ENCODE data around the gene RALA.
A peak's percentile ranks its signal among the peaks of the same experiment; 100 is the strongest.

Gene RALA

GRCh38 chr7:39624935-39625694, 1.7 kb downstream of the RALA start:
- no peaks in the 10 kb centered on the region for H3F3A ChIP-seq (ENCODE audit: insufficient read depth, low read length)
- H3K4me1 ChIP-seq (ENCODE audit: insufficient read depth, low read length, severe bottlenecking): peaks cover 37% of the 10 kb centered on the region
- H3K27ac ChIP-seq (ENCODE audit: low read depth, low read length, poor library complexity, severe bottlenecking): no peak overlapping the region

GRCh38 chr7:39631736-39632308, 8.4 kb downstream of the RALA start:
- Histone ChIP-seq H3K4me2 (ENCODE audit: low read length) (no peak overlapping the region), H3K9ac (ENCODE audit: low read length) (no peak overlapping the region), H3K9me3 (ENCODE audit: low read length) (no peaks in the 10 kb centered on the region), H3F3A (ENCODE audit: insufficient read depth, low read length) (no peaks in the 10 kb centered on the region), H4K20me1 (ENCODE audit: insufficient read depth, low read length) (no peaks in the 10 kb centered on the region), H2AFZ (ENCODE audit: low read length) (no peak overlapping the region), H3K79me2 (ENCODE audit: insufficient read depth, low read length) (peaks cover 38% of the 10 kb centered on the region), H3K36me3 (ENCODE audit: insufficient read depth, low read length) (peaks cover 47% of the 10 kb centered on the region), H3K27ac (ENCODE audit: low read depth, low read length, poor library complexity, severe bottlenecking) (no peak overlapping the region), H3K27me3 (ENCODE audit: insufficient read depth, low read length) (no peaks in the 10 kb centered on the region), H3K4me3 (ENCODE audit: low read depth, low read length, poor library complexity, severe bottlenecking) (no peak overlapping the region), H3K9me2 (ENCODE audit: low read depth, low read length) (no peaks in the 10 kb centered on the region), H3K4me1 (ENCODE audit: insufficient read depth, low read length, severe bottlenecking) (peaks cover 5% of the 10 kb centered on the region)
- no peak for TF ChIP-seq CTCF (IDR thresholded peaks at IDR 0.05; ENCODE audit: low read length)

More at GRCh38 chr7:39624935-39625694, 1.7 kb downstream of the RALA start:
- Histone ChIP-seq H3K27me3 (ENCODE audit: insufficient read depth, low read length) (no peaks in the 10 kb centered on the region), H3K9me3 (ENCODE audit: low read length) (no peaks in the 10 kb centered on the region), H3K9me2 (ENCODE audit: low read depth, low read length) (no peaks in the 10 kb centered on the region), H2AFZ (ENCODE audit: low read length) (no peak overlapping the region), H4K20me1 (ENCODE audit: insufficient read depth, low read length) (no peaks in the 10 kb centered on the region), H3K79me2 (ENCODE audit: insufficient read depth, low read length) (peaks cover 53% of the 10 kb centered on the region), H3K9ac (ENCODE audit: low read length) (peak overlapping the region; percentile 91; the same call in 1 of the 2 replicates), H3K4me3 (ENCODE audit: low read depth, low read length, poor library complexity, severe bottlenecking) (peak overlapping the region; percentile 87), H3K36me3 (ENCODE audit: insufficient read depth, low read length) (peaks cover 8% of the 10 kb centered on the region; the same call in 1 of the 2 replicates), H3K4me2 (ENCODE audit: low read length) (peak overlapping the region; percentile 98)
- TF ChIP-seq EZH2 (IDR thresholded peaks at IDR 0.05; ENCODE audit: borderline replicate concordance, low read length) (no peak), CTCF (IDR thresholded peaks at IDR 0.05; ENCODE audit: low read length) (no peak)

- Histone ChIP-seq H3K4me2 (ENCODE audit: low read length) (no peak overlapping the region), H3K36me3 (ENCODE audit: insufficient read depth, low read length) (peaks cover 57% of the 10 kb centered on the region)
Observed at GRCh38 chr7:39633563-39634477, 10.4 kb downstream of the RALA start.

More at GRCh38 chr7:39633563-39634477, 10.4 kb downstream of the RALA start:
- Histone ChIP-seq H3K79me2 (ENCODE audit: insufficient read depth, low read length) (peaks cover 32% of the 10 kb centered on the region), H3K9ac (ENCODE audit: low read length) (no peak overlapping the region), H3K27ac (ENCODE audit: low read depth, low read length, poor library complexity, severe bottlenecking) (no peak overlapping the region), H3F3A (ENCODE audit: insufficient read depth, low read length) (no peaks in the 10 kb centered on the region), H3K9me3 (ENCODE audit: low read length) (no peaks in the 10 kb centered on the region), H3K4me1 (ENCODE audit: insufficient read depth, low read length, severe bottlenecking) (peaks cover 5% of the 10 kb centered on the region), H3K9me2 (ENCODE audit: low read depth, low read length) (no peaks in the 10 kb centered on the region), H4K20me1 (ENCODE audit: insufficient read depth, low read length) (no peaks in the 10 kb centered on the region), H3K27me3 (ENCODE audit: insufficient read depth, low read length) (no peaks in the 10 kb centered on the region), H3K4me3 (ENCODE audit: low read depth, low read length, poor library complexity, severe bottlenecking) (no peak overlapping the region), H2AFZ (ENCODE audit: low read length) (no peak overlapping the region)
- TF ChIP-seq EZH2 (IDR thresholded peaks at IDR 0.05; ENCODE audit: borderline replicate concordance, low read length): no peak
- TF ChIP-seq CTCF (IDR thresholded peaks at IDR 0.05; ENCODE audit: low read length): no peak
